GM19023 (cell line): ENCODE data around the gene RTEL1.

ENCODE experiments used
- ATAC-seq: cut with Tn5 transposase; IDR thresholded peaks from one replicate; pipeline ENCODE4 v1.9.1; 2021; ENCODE audit warnings: mild to moderate bottlenecking, moderate library complexity; ENCODE audit not compliant: unreplicated experiment

Gene RTEL1

DNA sequence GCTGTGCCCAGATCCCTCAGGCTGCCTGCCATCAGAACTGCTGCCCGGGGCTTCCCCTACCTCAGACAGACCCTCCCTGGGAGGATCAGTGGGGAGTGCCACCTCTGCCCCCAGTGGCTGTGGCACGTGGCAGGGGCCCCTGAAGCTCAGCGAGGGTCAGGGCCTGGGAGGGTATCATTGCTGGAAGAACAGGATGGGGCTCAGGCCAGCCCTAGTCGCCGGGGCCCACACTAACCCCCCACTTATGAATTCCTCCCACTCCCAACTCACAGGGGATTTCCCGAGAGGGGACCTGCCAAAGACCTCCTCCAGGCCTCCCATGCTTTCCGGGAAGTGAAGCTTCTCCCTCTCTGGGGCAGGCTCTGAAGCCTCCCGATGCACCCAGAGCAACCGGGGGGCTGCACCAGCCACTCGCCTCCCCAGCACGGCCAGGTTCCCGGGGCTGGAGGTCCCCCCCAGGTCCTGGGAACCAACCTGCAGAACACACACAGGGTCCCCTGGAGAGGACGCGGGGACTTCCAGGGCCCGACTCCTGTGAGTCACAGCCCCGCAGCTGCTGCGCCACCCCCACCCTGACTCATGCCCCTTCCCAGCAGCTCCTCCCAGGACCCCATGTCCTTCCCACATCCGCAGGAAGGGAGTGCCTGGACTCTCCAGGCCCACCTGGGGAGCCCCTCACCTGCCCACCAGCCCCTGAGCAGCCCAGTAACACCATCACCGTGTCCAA, 40.8 kb downstream of the RTEL1 start:
- ATAC-seq: no peak

DNA sequence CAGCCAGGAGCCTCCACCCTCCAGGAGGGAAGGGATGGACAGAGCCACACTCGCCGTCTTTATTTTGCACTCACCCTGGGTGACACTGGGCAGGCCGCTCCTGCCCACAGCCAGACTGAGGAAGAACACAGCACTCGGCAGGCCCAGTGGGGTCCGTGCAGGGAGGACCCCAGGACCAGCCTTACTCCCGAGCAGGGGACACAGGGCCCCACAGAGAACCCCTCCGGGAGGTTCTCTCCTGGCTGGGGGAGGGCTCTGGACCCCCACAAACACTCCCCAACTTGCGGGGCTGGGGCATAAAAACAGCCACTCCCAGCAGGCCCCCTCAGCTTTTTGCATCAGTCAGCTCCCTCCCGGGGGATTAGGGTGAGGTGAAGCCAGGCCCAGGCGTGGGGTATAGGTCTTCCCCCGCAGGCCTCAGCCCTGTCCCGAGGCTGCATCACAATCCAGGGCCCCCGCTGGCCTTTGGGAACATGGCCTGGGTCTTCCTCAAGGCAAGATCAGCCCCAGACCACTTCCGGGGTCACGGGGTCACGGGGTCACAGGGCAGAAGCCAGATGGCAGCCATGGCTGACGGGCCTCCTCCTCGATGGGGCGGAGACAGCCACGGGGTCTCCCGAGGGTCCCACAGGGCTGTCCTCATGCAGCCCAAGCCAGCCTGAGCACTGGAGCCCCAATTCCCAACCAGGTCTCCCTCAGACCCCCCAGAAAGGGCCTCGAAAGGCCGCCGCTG, 41.5 kb downstream of the RTEL1 start:
- ATAC-seq: no peak

DNA sequence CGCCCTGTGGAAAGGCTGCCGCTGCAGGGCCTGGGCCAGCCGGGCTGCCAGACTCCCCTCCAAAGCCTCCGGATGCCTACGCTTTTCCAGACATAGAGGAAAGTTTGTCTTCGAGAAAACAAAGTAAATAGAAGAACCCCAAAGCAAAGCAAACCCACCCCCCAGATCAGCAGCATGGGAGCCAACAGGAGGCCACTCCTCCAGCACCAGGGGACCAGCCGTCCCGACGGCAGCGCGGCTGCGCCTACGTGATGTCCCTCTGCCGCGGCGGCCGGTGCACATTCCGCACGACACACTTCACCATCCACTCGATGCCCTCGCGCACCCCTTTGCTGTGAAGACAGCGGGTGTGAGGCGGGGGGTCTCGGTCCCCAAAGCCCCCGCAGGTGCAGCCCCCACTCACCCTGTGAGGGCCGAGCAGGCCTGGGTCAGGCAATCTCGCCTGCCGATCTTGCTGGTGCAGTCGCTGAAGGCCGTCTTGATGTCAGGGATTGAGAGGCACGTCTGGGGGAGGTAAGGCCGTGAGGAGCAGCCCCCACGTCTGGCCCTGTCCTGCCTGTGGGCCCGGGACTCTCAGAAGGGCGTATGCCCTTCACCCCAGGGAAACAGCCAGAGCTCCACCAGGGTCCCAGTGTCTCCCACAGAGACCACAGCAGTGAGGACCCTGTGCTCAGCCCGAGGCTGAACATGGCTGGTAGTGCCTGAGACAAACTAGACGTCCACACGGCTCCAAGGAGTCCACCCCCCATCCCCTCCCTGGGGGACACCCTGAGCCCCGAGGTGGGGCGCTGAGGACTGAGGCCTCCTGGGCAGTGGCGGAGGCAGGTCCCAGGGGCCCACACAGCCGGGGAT, 42.3 kb downstream of the RTEL1 start:
- ATAC-seq: no peak

DNA sequence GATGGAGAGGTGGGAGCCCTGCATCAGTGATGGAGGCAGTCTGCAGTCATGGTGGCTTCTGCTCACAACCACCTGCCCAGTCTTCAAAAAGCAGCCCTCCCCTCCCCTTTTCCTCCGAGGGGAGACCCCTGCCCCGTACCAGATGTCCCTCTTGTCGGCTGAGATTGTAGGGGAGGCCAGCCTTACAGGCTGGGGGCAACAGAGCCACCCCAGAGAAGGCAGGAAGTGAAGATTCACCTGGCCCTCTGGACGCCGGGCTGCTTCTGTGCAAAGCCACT, 42.9 kb downstream of the RTEL1 start:
- no peak for ATAC-seq

DNA sequence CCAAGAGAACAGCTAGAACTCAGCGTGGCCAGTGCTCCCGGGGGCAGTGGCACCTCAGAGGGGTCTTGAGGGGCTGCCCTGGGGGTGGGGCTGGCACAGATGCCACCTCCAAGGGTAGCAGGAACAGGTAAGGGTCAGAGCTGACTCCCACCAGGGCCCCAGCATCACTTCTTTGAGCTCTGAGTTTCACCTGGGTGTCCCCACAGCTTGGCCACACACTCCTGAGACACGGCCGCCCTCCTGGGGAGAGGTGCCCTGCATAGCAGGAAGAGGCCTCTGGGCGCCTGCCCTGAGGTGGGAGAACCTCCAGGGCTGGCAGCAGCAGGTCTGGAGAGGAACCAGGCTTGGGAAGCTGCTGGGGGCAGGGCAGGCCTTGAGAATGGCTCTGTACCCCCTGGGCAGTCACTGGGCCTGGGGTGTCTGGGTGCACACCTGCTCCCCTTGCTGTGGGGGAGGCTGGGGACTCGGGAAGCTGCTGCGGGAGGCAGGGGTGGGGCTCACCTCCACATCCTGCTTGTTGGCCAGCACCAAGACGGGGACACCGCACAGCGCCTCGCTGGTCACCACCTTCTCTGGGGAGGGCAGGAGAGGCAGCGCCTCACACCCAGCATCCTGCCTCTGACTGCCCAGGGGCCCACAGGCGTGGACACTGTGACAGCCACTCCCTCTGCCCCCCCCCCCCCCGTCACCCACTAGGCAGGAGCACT, 43.4 kb downstream of the RTEL1 start:
- no peak for ATAC-seq

DNA sequence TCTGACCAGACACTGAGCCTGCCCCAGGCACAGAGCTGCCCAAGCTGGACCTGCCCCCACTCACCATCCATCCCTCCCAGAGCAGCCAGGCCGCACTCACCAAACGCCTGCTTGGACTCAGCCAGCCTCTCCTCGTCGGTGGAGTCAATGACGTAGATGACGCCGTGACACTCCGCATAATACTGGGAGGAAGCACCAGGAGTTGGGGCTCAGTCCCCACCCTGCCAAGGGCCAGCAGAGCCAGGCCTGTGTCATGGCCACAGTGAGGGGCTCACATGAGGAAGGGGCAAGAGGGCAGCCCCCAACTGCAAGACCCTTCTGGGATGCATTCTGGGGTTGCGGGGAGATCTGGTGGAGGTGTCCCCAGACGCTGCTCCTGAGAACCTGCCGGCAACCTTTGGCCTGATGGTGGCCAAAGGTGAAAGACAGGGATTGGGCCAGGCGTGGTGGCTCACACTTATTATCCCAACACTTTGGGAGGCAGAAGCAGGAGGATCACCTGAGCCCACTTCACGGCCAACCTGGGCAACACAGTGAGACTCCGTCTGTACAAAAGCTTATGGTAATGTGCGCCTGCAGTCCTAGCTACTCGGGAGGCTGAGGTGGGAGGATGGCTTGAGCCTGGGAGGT, 44.0 kb downstream of the RTEL1 start:
- no peak for ATAC-seq

DNA sequence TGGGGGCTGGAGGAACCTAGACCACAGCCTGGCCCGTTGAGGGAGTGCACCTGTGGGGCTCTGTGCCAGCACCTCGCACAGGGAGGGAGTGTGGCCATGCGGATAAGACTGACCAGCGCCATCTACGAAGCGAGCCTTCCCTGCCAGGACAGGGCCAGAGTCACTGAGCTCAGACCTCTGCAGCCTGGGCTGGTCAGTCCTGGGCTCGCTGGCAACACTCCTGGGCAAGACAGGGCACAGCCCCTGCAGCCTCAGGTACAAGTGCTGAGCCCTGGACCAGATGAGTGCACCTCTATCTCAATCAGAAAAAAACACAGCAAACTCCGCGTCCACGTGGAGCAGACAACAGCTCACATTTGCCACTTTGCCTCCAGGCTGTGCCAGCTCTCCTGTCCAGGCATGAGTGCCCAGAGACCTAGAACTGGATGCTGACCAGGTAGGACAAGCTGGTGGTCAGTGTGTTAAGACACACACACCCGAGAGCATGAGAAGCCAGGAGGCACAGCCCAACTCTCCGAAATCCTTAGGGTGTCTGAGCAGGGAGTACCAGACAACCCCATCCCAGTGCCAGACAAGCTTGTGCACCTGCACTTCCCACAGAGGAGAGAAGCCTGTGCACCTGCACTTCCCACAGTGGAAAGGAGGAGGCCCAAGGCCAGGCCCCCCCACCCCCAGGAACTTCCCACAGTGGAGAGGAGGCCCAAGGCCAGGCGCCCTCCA, 44.8 kb downstream of the RTEL1 start:
- no peak for ATAC-seq

DNA sequence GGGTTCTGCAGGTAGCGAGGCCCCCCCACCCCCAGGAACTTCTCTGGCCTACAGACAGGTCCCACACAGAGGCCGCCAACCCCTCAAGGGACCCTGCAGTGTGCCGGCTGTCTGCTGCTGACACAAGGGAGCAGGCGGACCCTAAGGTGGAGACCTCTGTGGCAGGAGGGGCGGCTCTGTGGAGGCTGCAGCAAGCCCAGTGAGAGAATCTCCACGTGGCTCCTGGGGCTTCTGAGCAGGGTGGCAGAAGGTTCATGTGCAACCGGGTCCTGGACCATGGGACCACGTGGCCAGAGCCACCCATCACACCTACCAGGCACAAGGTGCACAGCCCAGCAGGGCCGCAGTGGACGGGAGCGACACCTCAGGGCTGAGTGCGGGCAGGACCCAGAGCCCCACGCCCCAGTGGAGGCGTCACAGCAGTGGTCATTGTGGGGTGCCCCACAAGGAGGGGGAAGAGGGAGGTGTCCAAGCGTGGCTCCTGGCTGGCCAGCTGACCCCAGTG, 45.4 kb downstream of the RTEL1 start:
- no peak for ATAC-seq

DNA sequence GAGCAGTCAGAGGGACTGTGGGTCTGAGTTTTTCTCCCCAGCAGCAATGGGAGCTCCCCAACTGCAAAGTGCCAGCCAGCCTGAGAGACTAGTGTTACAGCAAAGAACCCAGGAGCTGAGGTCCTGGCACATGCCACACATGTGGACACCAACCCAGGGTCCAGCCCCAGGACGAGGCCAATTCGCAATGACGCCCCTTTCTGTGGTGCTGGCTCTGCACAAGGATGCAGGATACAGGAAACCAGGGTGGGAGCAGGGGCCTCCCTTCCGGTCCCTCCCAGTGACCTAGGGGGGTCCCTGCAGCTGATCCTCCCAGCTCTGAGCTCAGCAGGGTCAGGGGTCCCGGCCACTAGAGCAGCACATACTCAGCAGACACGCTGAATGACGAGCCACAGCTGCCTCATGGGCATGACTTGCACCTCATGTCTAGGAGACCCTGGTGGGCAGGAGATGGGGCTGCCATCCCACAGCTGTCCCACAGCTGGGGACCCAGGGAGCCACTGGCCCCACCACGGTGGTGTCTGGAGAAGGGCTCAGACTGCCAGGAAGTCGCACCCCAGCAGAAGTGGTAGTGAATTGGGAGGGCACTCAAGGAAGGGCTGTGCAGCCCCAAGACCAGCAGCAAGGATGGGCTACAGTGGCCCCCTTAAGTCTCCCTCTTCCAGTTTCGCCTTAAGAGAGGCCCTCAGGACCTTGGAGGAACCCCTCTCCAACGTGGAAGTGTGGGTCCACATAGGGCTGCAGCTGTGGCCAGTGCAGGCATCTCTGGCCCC, 46.0 kb downstream of the RTEL1 start:
- no peak for ATAC-seq

DNA sequence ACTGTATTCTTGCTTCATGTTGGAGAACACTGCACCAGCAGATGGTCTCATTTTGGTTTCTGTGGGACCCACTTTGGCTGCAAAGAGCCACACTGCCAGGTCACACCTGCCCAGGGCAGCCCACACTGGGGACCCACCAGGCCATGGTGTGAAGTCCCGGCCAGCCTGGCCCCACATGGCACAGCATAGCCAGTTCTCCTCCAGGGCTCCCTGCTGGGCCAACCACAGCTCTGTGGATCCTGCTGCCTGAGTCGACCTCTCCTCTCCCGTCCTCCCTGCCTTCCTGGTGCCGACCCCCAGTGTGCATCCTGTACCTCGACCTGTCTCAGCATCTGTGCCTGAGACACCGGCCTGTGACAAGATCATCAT, 46.6 kb downstream of the RTEL1 start:
- ATAC-seq: no peak

DNA sequence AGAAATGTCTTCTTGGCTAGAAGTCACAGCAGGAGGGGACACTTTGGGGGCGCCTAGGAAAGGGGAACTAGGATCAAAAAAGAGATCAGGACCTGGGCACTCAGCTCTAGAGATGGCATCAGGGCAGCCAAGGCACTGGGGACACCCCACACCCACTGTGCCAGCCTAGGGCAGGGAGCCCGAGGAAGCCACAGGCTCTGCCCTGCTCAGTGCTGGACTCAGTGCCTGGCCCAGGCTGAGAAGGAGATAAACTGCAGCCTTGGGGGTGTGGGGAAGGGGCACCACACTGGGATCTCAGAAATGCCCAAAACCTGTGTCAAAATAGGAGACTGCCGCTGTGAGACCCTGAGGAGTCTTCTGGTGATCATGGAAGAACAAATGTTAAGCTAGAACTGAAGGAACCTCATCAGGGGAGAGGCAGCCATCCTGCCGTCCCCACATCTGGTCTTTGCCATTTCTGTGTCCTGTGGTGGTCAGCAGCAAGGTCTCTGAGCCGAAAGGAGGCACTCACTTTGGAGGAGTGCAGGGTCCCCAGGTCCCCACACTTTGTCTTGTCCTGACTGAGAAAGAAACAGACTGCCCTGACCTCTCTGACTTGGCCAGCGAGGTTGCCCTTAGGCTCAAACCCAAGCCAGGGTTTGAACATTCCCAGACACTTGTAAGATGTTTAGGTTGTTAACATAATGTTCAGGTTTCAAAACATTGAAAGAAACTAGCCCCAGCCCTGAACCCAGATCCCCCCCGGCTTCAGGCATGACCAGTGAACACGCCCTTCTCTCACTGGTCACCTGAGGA, 47.3 kb downstream of the RTEL1 start:
- no peak for ATAC-seq

DNA sequence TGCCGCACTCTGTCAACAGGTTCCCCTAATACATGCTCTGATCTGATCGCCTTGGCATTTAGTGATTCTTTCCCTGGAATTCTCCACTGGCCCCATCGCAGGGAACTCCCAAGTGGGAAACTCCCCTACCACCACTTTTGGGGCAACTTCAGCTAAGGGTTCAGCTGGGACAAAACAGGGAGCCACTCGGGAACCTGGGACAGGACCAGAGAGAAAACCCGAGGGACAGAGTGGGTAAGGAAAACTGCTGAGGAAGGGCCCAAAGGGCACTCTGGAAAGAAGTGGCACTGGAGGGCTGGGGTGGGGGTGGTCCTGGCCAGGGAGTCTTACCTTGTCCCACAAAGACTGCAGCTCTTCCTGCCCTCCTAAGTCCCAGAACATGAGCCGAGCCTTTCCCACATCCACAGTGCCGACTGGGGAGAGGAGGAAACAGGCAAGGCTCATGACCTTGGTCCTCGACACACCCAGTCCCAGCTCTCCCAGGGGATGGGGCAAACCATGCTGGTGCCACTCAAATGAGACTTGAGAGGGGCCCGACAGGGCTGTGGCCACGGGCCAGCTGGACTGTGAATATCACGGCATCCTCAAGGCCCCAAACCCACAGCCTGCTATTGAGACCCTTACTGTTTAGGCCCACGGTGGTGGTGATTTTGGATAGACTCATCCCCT, 48.0 kb downstream of the RTEL1 start:
- ATAC-seq: no peak

DNA sequence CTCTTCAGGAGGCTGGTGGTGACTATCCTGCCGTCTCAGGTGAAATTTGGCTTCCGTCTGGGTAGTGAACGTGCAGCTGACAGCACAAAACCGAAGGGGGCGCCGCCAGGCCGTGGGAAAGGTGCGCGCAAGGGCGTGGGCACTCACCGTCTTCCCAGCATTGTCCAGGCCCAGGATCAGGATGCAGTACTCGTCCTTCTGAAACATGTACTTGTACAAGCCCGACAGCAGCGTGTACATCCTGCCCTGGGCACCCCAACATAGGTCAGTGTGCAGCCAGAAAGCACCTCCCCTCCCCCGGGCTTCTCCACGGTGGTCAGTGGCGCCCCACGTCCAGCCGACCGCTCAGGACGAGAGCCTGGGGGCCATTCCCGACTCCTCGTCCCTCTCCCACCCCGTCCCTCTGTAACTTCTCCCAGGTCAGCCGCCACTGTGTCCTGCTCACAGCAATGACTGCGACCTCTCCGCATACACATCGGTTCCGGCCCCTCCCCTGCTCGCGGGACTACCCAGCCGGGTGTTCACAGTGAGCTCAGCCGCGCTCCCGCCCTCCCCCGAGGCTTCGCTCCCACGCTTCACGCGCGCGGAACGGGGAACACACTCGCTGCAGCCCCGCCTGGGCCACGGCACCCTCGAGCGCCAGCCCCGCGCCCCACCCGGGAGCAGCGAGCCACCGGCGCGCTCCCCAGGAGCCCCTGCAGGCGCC, 48.9 kb downstream of the RTEL1 start:
- ATAC-seq: peak; percentile 36

DNA sequence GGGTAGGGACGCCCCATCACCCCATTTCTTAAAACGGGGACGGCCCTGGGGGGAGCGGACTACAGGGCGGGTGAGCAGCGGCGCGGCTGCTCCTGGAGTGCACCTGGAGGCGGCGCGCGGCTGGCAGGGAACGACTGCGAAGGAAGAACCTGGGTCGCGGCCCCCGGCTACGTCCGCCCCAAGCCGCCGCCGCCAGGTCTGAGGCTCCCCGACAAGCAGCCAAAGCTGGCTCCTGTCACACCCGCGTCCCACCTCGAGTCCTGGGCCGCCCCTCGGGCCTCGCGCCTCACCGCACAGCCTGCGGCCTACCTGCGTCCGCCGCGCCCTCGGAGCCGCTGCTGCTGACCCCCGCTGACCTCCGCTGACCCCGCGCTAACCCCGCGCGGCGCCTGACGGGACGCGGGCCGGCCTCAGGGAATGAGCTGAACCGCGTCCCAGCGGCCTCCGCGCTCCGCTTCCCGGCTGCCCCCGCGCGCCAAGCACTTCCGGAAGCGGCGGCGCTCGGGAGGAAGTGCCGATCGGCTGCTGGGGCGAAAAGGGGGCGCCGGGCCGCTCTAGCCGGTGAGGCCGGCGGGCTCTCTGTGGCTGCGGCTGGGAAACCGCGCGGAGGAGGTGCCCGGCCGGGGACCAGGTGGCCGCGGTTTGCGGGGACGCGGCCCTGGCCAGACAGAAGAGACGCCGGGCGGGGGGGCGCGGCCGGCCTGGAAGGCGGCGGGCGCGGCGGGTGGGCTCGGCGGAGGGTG, 49.6 kb downstream of the RTEL1 start, which contains the start of the genes ARFRP1 and ZGPAT:
Gene ARFRP1, minus strand, starts transcription at position 419 of the 743 bp plus-strand sequence. CDS start 885 bp downstream, outside the sequence.
Gene ZGPAT, plus strand, starts transcription at position 482 of the 743 bp plus-strand sequence. CDS start 542 bp downstream, outside the sequence.
- ATAC-seq: peak; percentile 71

DNA sequence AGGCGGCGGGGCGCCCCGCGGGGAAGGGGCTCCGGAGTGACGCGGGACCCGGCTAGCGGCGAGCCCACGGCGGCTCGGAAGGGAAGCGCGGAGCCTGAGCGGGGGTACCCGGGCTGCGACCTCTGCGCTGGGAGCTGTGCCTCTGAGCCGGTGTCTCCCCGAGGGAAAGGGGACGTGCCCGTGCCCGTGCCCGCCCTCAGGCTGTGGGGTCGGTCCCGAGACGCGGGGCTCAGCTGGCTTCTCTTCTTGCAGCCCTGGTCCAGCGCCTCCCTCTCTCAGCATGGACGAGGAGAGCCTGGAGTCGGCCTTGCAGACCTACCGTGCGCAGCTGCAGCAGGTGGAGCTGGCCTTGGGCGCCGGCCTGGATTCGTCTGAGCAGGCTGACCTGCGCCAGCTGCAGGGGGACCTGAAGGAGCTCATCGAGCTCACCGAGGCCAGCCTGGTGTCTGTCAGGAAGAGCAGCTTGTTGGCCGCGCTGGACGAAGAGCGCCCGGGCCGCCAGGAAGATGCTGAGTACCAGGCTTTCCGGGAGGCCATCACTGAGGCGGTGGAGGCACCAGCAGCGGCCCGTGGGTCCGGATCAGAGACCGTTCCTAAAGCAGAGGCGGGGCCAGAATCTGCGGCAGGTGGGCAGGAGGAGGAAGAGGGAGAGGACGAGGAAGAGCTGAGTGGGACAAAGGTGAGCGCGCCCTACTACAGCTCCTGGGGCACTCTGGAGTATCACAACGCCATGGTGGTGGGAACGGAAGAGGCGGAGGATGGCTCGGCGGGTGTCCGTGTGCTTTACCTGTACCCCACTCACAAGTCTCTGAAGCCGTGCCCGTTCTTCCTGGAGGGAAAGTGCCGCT, 50.4 kb downstream of the RTEL1 start:
- peak; percentile 8 for ATAC-seq
